ENCODE data around the gene SMPDL3B. TPM values are rescaled to one million over a fixed set of nuclear protein-coding genes. Genes with fewer than 3 reads are reported as not detected.

SMPDL3B gene
- total RNA-seq (2016; rRNA removed; fragmentation: Illumina TruSeq; extraction: Trizol): 0.13 and 0.29 TPM in 2 replicates
- 0.18 TPM in 1 of 2 replicates, not detected in the other for total RNA-seq (2016; cell fraction: cytosol; rRNA removed; fragmentation: Illumina TruSeq; extraction: Trizol; ENCODE audit: low read depth)
- total RNA-seq (2016; cell fraction: insoluble cytoplasmic fraction; rRNA removed; fragmentation: Illumina TruSeq; extraction: Trizol): 0.16 and 0.24 TPM in 2 replicates
- total RNA-seq (2016; cell fraction: membrane; rRNA removed; fragmentation: Illumina TruSeq; extraction: Trizol): 0.10 and 0.19 TPM in 2 replicates
- 0.25 and 0.40 TPM in 2 replicates for total RNA-seq (2016; cell fraction: nucleus; rRNA removed; fragmentation: Illumina TruSeq; extraction: Trizol)
- 0.95 and 1.3 TPM in 2 replicates for polyA plus RNA-seq (2011; rRNA removed)
- 1.0 and 2.1 TPM in 2 replicates for polyA plus RNA-seq (2011; cell fraction: cytosol; rRNA removed)
- 0.39 and 0.57 TPM in 2 replicates for polyA plus RNA-seq (2011; cell fraction: nucleus; rRNA removed)
- polyA plus RNA-seq (2012): 0.36 and 0.51 TPM in 2 replicates
- polyA plus RNA-seq (2016; cell fraction: cytosol; fragmentation: Illumina TruSeq; extraction: Trizol; ENCODE audit: low read depth): not detected in 2 replicates
- polyA plus RNA-seq (2016; cell fraction: insoluble cytoplasmic fraction; fragmentation: Illumina TruSeq; extraction: Trizol; ENCODE audit: low read depth): 0.28 TPM in 1 of 2 replicates, not detected in the other
- polyA plus RNA-seq (2016; cell fraction: membrane; fragmentation: Illumina TruSeq; extraction: Trizol; ENCODE audit: low read depth): not detected in 2 replicates
- 1.4 TPM in 1 of 2 replicates, not detected in the other for polyA plus RNA-seq (2016; cell fraction: nucleus; fragmentation: Illumina TruSeq; extraction: Trizol; ENCODE audit: insufficient read depth, low read depth)
- 0.84 and 9.7 TPM in 2 replicates for polyA minus RNA-seq (2011; rRNA and poly(A)+ RNA removed; ENCODE audit: low replicate concordance)
- not detected in 2 replicates for polyA minus RNA-seq (2011; cell fraction: cytosol; rRNA and poly(A)+ RNA removed)
- not detected in 2 replicates for polyA minus RNA-seq (2011; cell fraction: nucleus; rRNA and poly(A)+ RNA removed)
- Bru-seq, nascent RNA: percentile 17 among the genes with signal in this experiment
- BruChase-seq, experiment 1, labeled RNA remaining after a 6-hour chase: percentile 20 among the genes with signal in this experiment
- BruChase-seq, experiment 2, labeled RNA remaining after a 2-hour chase: percentile 16 among the genes with signal in this experiment
- long read RNA-seq, experiment 1, partial matches to known transcripts: 0 of 4 reads
- long read RNA-seq, experiment 1, other reads (novel, unspliced or antisense): 0 of 4 reads
- long read RNA-seq, experiment 2, partial matches to known transcripts: 0 of 1 reads
- long read RNA-seq, experiment 2, other reads (novel, unspliced or antisense): 0 of 1 reads

- no TSS peak for BruUV-seq (replicated peaks)
- Histone ChIP-seq H3K9me3 (ENCODE audit: low read length) (no peaks in the 10 kb centered on the region), H3K27ac (ENCODE audit: extremely low read length, insufficient read depth, low read length) (no peak within 1 kb of the TSS), H3K27me3 (ENCODE audit: control insufficient read depth in 1 of 2, insufficient read depth in 2 of 2, low read length in 2 of 2) (no peaks in the 10 kb centered on the region), H3K4me1 (ENCODE audit: insufficient read depth, low read length) (peaks cover 34% of the 10 kb centered on the region), H2AFZ (ENCODE audit: low read length) (peak within 1 kb of the TSS; percentile 64), H3K4me3 (replicated peaks in 1 of 3; ENCODE audit: insufficient read depth in 1 of 3, low read depth in 2 of 3, low read length in 3 of 3) (peak within 1 kb of the TSS; percentile 52 to 70 (median 52)), H4K20me1 (ENCODE audit: insufficient read depth, low read length) (no peaks in the 10 kb centered on the region), H3K36me3 (replicated peaks in 1 of 2; ENCODE audit: control insufficient read depth in 1 of 2, insufficient read depth in 2 of 2, low read length in 2 of 2) (no peaks in the 10 kb centered on the region), H3K4me2 (ENCODE audit: low read depth, low read length) (peak within 1 kb of the TSS; percentile 97), H3K79me2 (ENCODE audit: insufficient read depth, low read length) (no peaks in the 10 kb centered on the region), H3K9ac (ENCODE audit: insufficient read depth, low read depth, low read length) (peak within 1 kb of the TSS; percentile 52)
- in situ Hi-C loops (cut with HindIII; ENCODE audit: extremely low pct_ligation_motif_present, low pct_unique_long_range_greater_than_20kb) (loop anchor here (10.0 kb wide), 1 partner anchor 80 kb away; no protein-coding TSS in a partner anchor), intact Hi-C loops (cut with micrococcal nuclease; ENCODE audit: unreplicated experiment) (loop anchor here (1.0 kb wide), 1 partner anchor 8 kb away; no protein-coding TSS in a partner anchor)
- CTCF ChIA-PET (ENCODE audit: low intra/inter-chr PET ratio, low total read pairs): no interaction called here
- ATAC-seq (peak; percentile 81), DNase-seq (ENCODE audit: low spot score) (no peak), FAIRE-seq (no peak)
- POLR2A ChIA-PET: interaction anchor here (0.8 to 1.1 kb wide), 3 partner anchors 9 to 104 kb away, joined by 3 to 4 read pairs (median 3); partner anchors contain the start of gene PPP1R8
- WGBS (ENCODE audit: low lambda C conversion rate): 0% methylated on average over 12 of the region's 16 CpGs
- TF ChIP-seq ZNF296 (CRISPR knock-in tag; conservative IDR thresholded peaks at IDR 0.05) (no peak), CBX2 (IDR thresholded peaks at IDR 0.05; ENCODE audit: low read depth, low read length) (no peak), CBX2 (CRISPR knock-in tag; IDR thresholded peaks at IDR 0.05; ENCODE audit: low read depth) (no peak), PRPF4 (IDR thresholded peaks at IDR 0.05; ENCODE audit: low read depth, low read length, poor library complexity, severe bottlenecking) (no peak), HNRNPK (IDR thresholded peaks at IDR 0.05; ENCODE audit: low read depth, low read length, poor library complexity, severe bottlenecking) (no peak), ZNF460 (CRISPR knock-in tag; IDR thresholded peaks at IDR 0.05; ENCODE audit: borderline replicate concordance) (no peak), TEAD3 (CRISPR knock-in tag; optimal IDR thresholded peaks at IDR 0.05; ENCODE audit: borderline replicate concordance) (peak; percentile 41), DRAP1 (CRISPR knock-in tag; IDR thresholded peaks at IDR 0.05) (peak; percentile 9; the same call in 1 of the 2 replicates), SOX6 (IDR thresholded peaks at IDR 0.05) (no peak), SOX6 (CRISPR knock-in tag; IDR thresholded peaks at IDR 0.05) (0 out of 2 replicates have a peak, but pooled peaks have one; percentile 15), NAIF1 (CRISPR knock-in tag; IDR thresholded peaks at IDR 0.05; ENCODE audit: borderline replicate concordance) (no peak), ZNF780A (CRISPR knock-in tag; IDR thresholded peaks at IDR 0.05) (no peak), PATZ1 (CRISPR knock-in tag; IDR thresholded peaks at IDR 0.05) (0 out of 2 replicates have a peak, but pooled peaks have one; percentile 36)
- TF ChIP-seq, protein P1, sequence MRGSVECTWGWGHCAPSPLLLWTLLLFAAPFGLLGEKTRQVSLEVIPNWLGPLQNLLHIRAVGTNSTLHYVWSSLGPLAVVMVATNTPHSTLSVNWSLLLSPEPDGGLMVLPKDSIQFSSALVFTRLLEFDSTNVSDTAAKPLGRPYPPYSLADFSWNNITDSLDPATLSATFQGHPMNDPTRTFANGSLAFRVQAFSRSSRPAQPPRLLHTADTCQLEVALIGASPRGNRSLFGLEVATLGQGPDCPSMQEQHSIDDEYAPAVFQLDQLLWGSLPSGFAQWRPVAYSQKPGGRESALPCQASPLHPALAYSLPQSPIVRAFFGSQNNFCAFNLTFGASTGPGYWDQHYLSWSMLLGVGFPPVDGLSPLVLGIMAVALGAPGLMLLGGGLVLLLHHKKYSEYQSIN (CRISPR knock-in tag; IDR thresholded peaks at IDR 0.05; ENCODE audit: borderline replicate concordance): no peak
These were observed at the start of gene SMPDL3B for GRCh38 chr1:27934818-27935549. Gene SMPDL3B, plus strand, starts transcription at chr1:27935000. Its CDS starts 184 bp downstream, at chr1:27935184.
